ENCODE data around the gene SLC23A1. TPM values are rescaled to one million over a fixed set of nuclear protein-coding genes. Genes with fewer than 3 reads are reported as not detected.

SLC23A1 gene
- total and polyA plus RNA-seq, 2 of the 13 experiments (the other 11 are each of a cell fraction or from before 2014, with no cell fraction given): 6.0 to 6.6 TPM

- Histone ChIP-seq H3K9ac (ENCODE audit: insufficient read depth, low read depth, low read length) (no peak overlapping the region), H3K4me1 (ENCODE audit: insufficient read depth, low read length) (no peaks in the 10 kb centered on the region), H2AFZ (ENCODE audit: low read length) (no peak overlapping the region), H3K27me3 (ENCODE audit: control insufficient read depth in 1 of 2, insufficient read depth in 2 of 2, low read length in 2 of 2) (no peaks in the 10 kb centered on the region), H3K36me3 (replicated peaks in 1 of 2; ENCODE audit: control insufficient read depth in 1 of 2, insufficient read depth in 2 of 2, low read length in 2 of 2) (peaks cover 14 to 50% of the 10 kb centered on the region in 2 experiments), H3K79me2 (ENCODE audit: insufficient read depth, low read length) (peaks cover 25% of the 10 kb centered on the region), H4K20me1 (ENCODE audit: insufficient read depth, low read length) (peaks cover 29% of the 10 kb centered on the region; the same call in 1 of the 2 replicates), H3K4me3 (replicated peaks in 1 of 3; ENCODE audit: insufficient read depth in 1 of 3, low read depth in 2 of 3, low read length in 3 of 3) (no peak overlapping the region), H3K4me2 (ENCODE audit: low read depth, low read length) (no peak overlapping the region), H3K27ac (ENCODE audit: extremely low read length, insufficient read depth, low read length) (no peak overlapping the region), H3K9me3 (ENCODE audit: low read length) (no peaks in the 10 kb centered on the region)
- in situ Hi-C loops (cut with HindIII; ENCODE audit: extremely low pct_ligation_motif_present, low pct_unique_long_range_greater_than_20kb) (no loop called here), intact Hi-C loops (cut with micrococcal nuclease; ENCODE audit: unreplicated experiment) (no loop called here)
- CTCF ChIA-PET (ENCODE audit: low intra/inter-chr PET ratio, low total read pairs): no interaction called here
- ATAC-seq (no peak), FAIRE-seq (no peak), DNase-seq (ENCODE audit: low spot score) (no peak)
- BruUV-seq (replicated peaks): no TSS peak
- WGBS (ENCODE audit: low lambda C conversion rate): 97% methylated on average over 2 of the region's 2 CpGs
- POLR2A ChIA-PET: no interaction called here
- TF ChIP-seq SATB2 (CRISPR knock-in tag; IDR thresholded peaks at IDR 0.05) (no peak), GFI1 (CRISPR knock-in tag; IDR thresholded peaks at IDR 0.05; ENCODE audit: borderline replicate concordance) (no peak), ZNF446 (CRISPR knock-in tag; IDR thresholded peaks at IDR 0.05) (no peak), PHF20 (CRISPR knock-in tag; IDR thresholded peaks at IDR 0.05) (no peak), TBL1XR1 (IDR thresholded peaks at IDR 0.05; ENCODE audit: borderline replicate concordance, low read length, partially characterized antibody) (no peak), PRDM10 (CRISPR knock-in tag; IDR thresholded peaks at IDR 0.05; ENCODE audit: low read depth) (no peak), ZNF616 (CRISPR knock-in tag; IDR thresholded peaks at IDR 0.05; ENCODE audit: low read depth) (no peak), HNRNPK (IDR thresholded peaks at IDR 0.05; ENCODE audit: low read depth, low read length, poor library complexity, severe bottlenecking) (no peak), NR3C1 (CRISPR knock-in tag; IDR thresholded peaks at IDR 0.05) (no peak), CREB1 (IDR thresholded peaks at IDR 0.05) (no peak), CREB1 (CRISPR knock-in tag; IDR thresholded peaks at IDR 0.05) (no peak), NCOR1 (IDR thresholded peaks at IDR 0.05; ENCODE audit: borderline replicate concordance, low read length) (no peak), HES4 (CRISPR knock-in tag; IDR thresholded peaks at IDR 0.05; ENCODE audit: borderline replicate concordance) (no peak), CREB3 (CRISPR knock-in tag; IDR thresholded peaks at IDR 0.05) (no peak), ATF7-NPFF (CRISPR knock-in tag; IDR thresholded peaks at IDR 0.05; ENCODE audit: low read depth) (no peak), ZNF670 (CRISPR knock-in tag; IDR thresholded peaks at IDR 0.05; ENCODE audit: borderline replicate concordance) (no peak)
- TF ChIP-seq, protein P1, sequence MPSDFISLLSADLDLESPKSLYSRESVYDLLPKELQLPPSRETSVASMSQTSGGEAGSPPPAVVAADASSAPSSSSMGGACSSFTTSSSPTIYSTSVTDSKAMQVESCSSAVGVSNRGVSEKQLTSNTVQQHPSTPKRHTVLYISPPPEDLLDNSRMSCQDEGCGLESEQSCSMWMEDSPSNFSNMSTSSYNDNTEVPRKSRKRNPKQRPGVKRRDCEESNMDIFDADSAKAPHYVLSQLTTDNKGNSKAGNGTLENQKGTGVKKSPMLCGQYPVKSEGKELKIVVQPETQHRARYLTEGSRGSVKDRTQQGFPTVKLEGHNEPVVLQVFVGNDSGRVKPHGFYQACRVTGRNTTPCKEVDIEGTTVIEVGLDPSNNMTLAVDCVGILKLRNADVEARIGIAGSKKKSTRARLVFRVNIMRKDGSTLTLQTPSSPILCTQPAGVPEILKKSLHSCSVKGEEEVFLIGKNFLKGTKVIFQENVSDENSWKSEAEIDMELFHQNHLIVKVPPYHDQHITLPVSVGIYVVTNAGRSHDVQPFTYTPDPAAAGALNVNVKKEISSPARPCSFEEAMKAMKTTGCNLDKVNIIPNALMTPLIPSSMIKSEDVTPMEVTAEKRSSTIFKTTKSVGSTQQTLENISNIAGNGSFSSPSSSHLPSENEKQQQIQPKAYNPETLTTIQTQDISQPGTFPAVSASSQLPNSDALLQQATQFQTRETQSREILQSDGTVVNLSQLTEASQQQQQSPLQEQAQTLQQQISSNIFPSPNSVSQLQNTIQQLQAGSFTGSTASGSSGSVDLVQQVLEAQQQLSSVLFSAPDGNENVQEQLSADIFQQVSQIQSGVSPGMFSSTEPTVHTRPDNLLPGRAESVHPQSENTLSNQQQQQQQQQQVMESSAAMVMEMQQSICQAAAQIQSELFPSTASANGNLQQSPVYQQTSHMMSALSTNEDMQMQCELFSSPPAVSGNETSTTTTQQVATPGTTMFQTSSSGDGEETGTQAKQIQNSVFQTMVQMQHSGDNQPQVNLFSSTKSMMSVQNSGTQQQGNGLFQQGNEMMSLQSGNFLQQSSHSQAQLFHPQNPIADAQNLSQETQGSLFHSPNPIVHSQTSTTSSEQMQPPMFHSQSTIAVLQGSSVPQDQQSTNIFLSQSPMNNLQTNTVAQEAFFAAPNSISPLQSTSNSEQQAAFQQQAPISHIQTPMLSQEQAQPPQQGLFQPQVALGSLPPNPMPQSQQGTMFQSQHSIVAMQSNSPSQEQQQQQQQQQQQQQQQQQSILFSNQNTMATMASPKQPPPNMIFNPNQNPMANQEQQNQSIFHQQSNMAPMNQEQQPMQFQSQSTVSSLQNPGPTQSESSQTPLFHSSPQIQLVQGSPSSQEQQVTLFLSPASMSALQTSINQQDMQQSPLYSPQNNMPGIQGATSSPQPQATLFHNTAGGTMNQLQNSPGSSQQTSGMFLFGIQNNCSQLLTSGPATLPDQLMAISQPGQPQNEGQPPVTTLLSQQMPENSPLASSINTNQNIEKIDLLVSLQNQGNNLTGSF (CRISPR knock-in tag; IDR thresholded peaks at IDR 0.05): no peak
Measured at GRCh38 chr5:139364466-139364865, 18.6 kb downstream of the SLC23A1 start.

All from HepG2 (cell line).